ENCODE data around the gene RASSF9.

The RASSF9 gene

DNA sequence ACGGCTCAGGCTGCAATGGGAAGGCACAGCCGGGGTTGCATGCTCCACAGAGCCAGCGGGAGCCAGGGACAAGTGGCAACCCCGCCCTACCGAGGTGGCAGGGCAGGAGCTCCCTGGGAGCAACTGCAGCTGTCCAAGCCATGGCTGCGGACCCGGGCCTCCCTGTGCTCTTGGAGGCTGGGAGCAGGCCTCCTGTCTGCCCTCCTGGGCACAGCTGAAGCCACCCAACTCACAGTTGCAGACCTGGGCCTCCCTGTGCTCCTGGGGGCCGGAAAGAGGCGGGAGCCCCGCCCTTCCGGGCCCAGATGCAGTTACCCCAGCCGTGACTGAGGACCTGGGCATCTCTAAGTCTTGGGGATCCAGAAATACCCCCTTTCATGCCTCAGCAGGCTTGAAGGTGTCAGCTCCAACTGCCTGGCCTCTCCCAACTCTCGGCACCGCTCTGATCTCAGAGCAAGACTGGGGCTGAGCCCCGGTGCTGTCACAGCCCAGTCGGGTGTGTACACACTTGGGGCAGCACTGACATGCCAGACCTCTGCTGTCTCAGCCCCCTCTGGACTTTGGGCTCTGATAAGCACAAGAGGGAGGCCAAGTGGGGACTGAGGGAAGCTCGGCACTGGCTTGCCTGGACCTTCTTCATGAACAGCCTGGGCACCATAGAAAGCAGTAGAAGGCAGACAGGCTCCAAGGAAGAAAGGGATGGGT lies 7.5 kb upstream of the RASSF9 start:
- no peak for TF ChIP-seq TAF1 (IDR thresholded peaks at IDR 0.05; ENCODE audit: borderline replicate concordance, insufficient read depth, low read length)
- TF ChIP-seq, protein P1, sequence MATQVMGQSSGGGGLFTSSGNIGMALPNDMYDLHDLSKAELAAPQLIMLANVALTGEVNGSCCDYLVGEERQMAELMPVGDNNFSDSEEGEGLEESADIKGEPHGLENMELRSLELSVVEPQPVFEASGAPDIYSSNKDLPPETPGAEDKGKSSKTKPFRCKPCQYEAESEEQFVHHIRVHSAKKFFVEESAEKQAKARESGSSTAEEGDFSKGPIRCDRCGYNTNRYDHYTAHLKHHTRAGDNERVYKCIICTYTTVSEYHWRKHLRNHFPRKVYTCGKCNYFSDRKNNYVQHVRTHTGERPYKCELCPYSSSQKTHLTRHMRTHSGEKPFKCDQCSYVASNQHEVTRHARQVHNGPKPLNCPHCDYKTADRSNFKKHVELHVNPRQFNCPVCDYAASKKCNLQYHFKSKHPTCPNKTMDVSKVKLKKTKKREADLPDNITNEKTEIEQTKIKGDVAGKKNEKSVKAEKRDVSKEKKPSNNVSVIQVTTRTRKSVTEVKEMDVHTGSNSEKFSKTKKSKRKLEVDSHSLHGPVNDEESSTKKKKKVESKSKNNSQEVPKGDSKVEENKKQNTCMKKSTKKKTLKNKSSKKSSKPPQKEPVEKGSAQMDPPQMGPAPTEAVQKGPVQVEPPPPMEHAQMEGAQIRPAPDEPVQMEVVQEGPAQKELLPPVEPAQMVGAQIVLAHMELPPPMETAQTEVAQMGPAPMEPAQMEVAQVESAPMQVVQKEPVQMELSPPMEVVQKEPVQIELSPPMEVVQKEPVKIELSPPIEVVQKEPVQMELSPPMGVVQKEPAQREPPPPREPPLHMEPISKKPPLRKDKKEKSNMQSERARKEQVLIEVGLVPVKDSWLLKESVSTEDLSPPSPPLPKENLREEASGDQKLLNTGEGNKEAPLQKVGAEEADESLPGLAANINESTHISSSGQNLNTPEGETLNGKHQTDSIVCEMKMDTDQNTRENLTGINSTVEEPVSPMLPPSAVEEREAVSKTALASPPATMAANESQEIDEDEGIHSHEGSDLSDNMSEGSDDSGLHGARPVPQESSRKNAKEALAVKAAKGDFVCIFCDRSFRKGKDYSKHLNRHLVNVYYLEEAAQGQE (IDR thresholded peaks at IDR 0.05; ENCODE audit: insufficient read depth in 1 of 2, low read depth in 2 of 2, low read length in 2 of 2), result no peak

DNA sequence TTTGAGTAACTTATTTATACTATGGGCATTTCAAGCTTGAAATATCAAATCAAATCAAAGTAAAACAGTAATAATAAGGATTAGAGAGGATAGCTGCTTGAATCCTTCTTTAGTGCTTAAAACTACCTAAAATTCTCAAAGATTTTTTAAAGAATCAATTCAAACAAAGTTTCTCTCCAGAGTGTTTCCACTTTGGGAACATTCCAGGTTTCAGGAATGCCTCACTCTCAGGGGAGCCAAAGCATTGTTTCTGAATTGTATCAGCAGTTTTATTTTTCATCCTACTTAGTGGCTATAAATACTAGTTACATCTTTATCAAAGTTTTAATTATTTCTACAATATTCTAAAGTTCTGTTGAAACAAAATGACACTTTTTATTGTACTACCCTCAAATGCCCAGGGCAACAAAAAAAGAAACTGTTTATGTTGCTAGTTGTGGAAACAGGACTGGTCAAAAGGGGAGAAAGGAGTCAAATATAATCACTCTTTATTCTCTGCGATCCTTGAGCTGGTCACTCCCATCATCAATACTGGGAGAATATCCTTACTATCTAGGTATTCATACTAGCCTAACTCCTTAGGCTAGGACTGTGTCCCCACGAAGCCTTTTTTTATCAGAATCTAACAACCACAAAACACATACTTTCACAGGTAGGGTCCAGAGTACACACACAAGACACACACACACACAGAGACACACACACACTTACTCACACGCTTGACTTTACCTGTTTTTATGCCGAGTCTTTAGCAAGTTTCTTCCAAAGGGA lies 598 bp downstream of the RASSF9 start:
- TF ChIP-seq FOXP2 (optimal IDR thresholded peaks at IDR 0.05; ENCODE audit: borderline replicate concordance, extremely low read depth, extremely low read length, insufficient read depth), result no peak
- TF ChIP-seq, protein P1 (IDR thresholded peaks at IDR 0.05; ENCODE audit: insufficient read depth in 1 of 2, low read depth in 2 of 2, low read length in 2 of 2), result no peak

DNA sequence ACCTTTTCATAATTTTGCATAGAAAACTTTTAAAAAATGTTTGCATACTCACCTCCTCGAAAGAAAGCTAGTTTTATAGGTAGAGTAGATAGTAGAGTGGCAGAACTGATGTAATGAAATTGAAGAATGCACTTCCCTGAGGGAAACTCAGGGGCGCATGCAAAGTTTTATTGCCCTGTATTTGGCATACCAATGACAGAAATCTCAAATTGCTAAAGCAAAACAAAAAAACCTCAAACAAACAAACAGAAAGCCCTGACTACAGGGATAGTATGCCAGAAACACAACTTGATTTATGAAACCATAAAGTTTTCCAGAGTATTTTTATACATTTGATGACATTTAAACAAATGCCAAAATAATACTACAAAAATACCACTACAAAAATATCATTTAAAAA lies 1.8 kb downstream of the RASSF9 start:
- TF ChIP-seq SIN3A (IDR thresholded peaks at IDR 0.05; ENCODE audit: borderline replicate concordance, insufficient read depth, low read length) (no peak), POLR2AphosphoS5 (IDR thresholded peaks at IDR 0.05; ENCODE audit: low read depth, low read length) (no peak), FOXP2 (optimal IDR thresholded peaks at IDR 0.05; ENCODE audit: borderline replicate concordance, extremely low read depth, extremely low read length, insufficient read depth) (no peak), TAF1 (IDR thresholded peaks at IDR 0.05; ENCODE audit: borderline replicate concordance, insufficient read depth, low read length) (no peak)
- TF ChIP-seq, protein P1 (IDR thresholded peaks at IDR 0.05; ENCODE audit: insufficient read depth in 1 of 2, low read depth in 2 of 2, low read length in 2 of 2), result no peak

DNA sequence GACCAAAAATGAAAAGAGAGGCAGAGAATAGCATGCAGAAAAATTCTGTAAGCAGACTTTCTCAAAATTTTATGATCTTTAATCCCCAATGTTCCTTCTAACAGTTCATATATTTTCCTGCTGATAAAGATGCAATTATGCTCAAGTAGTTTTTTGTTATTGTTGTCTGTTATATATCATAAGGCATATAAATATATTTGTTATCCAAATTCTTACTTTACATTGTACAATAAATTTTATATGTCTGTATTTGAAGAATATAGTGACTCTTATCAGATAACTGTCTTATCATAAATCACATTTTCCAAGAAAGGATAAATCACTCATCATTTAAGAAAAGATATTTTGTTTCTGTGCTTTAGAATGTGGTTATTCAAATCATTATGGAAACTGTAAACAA lies 2.6 kb downstream of the RASSF9 start:
- no peak for TF ChIP-seq SIN3A (IDR thresholded peaks at IDR 0.05; ENCODE audit: borderline replicate concordance, insufficient read depth, low read length)
- TF ChIP-seq FOXP2 (optimal IDR thresholded peaks at IDR 0.05; ENCODE audit: borderline replicate concordance, extremely low read depth, extremely low read length, insufficient read depth), result no peak
- TF ChIP-seq POLR2AphosphoS5 (IDR thresholded peaks at IDR 0.05; ENCODE audit: low read depth, low read length), result no peak
- TF ChIP-seq TAF1 (IDR thresholded peaks at IDR 0.05; ENCODE audit: borderline replicate concordance, insufficient read depth, low read length), result no peak
- TF ChIP-seq, protein P1 (IDR thresholded peaks at IDR 0.05; ENCODE audit: insufficient read depth in 1 of 2, low read depth in 2 of 2, low read length in 2 of 2), result no peak
